ENCODE measurements around the gene QPCTL. TPM values are rescaled to one million over a fixed set of nuclear protein-coding genes. Genes with fewer than 3 reads are reported as not detected.

The QPCTL gene
- total and polyA plus RNA-seq, 2 of the 13 experiments (the other 11 are each of a cell fraction or from before 2014, with no cell fraction given), result 16.0 to 19.1 TPM

- peak; percentile 43; the same call in 1 of the 2 replicates for TF ChIP-seq THRA (CRISPR knock-in tag; IDR thresholded peaks at IDR 0.05; ENCODE audit: borderline replicate concordance)
- no peak for TF ChIP-seq DNMT3B (CRISPR knock-in tag; conservative IDR thresholded peaks at IDR 0.05)
- no peak for TF ChIP-seq ZNF318 (CRISPR knock-in tag; IDR thresholded peaks at IDR 0.05)
- no peak for TF ChIP-seq TRAFD1 (CRISPR knock-in tag; IDR thresholded peaks at IDR 0.05; ENCODE audit: borderline replicate concordance)
- no peak for TF ChIP-seq SMAD1 (CRISPR knock-in tag; IDR thresholded peaks at IDR 0.05; ENCODE audit: borderline replicate concordance, low read depth)
- no peak for TF ChIP-seq ZNF75D (CRISPR knock-in tag; IDR thresholded peaks at IDR 0.05; ENCODE audit: borderline replicate concordance)
- TF ChIP-seq MLLT10 (CRISPR knock-in tag; IDR thresholded peaks at IDR 0.05), result no peak
- peak; percentile 50; the same call in 1 of the 2 replicates for TF ChIP-seq MIER3 (CRISPR knock-in tag; IDR thresholded peaks at IDR 0.05; ENCODE audit: borderline replicate concordance)
- no peak for TF ChIP-seq BATF2 (CRISPR knock-in tag; IDR thresholded peaks at IDR 0.05)
- no peak; the same call in 1 of the 2 replicates for TF ChIP-seq ZNF776 (CRISPR knock-in tag; IDR thresholded peaks at IDR 0.05)
- TF ChIP-seq ZBTB49 (CRISPR knock-in tag; IDR thresholded peaks at IDR 0.05; ENCODE audit: borderline replicate concordance), result no peak
- TF ChIP-seq ZNF547 (CRISPR knock-in tag; IDR thresholded peaks at IDR 0.05), result no peak
- TF ChIP-seq ISX (CRISPR knock-in tag; conservative IDR thresholded peaks at IDR 0.05), result no peak
- peak; percentile 76; the same call in 1 of the 2 replicates for TF ChIP-seq SAFB2 (CRISPR knock-in tag; IDR thresholded peaks at IDR 0.05; ENCODE audit: borderline replicate concordance, low read depth)
These were observed 11.0 kb upstream of the QPCTL start (continued) for GRCh38 chr19:45681391-45682015.
